Activated T-helper 1 cell treated with anti-CD3 and anti-CD28 coated beads, Interleukin-12 subunit alpha, Interleukin-12 subunit beta, Interleukin-2, Interleukin-4 antibody, amounts not matched to agents 30 ng/mL and 10 ng/mL and 1 ng/mL, durations not matched to agents 14 hours and 24 hours and 36 hours (primary cell): ENCODE measurements around the gene LAMC2. TPM values are rescaled to one million over a fixed set of nuclear protein-coding genes. Genes with fewer than 3 reads are reported as not detected.

Experiments
- DNase-seq: peaks from one replicate; pipeline ENCODE4 v3.0.0; 2021; ENCODE audit warnings: low spot score
- H3K27ac Mint-ChIP-seq: one replicate; pipeline ENCODE4 v1.8.0; 2021; ENCODE audit warnings: mild to moderate bottlenecking, mixed read lengths
- H3K27me3 Mint-ChIP-seq: one replicate; pipeline ENCODE4 v1.8.0; 2022; ENCODE audit warnings: mild to moderate bottlenecking, moderate library complexity, mixed read lengths; ENCODE audit not compliant: insufficient read depth
- H3K36me3 Mint-ChIP-seq: one replicate; pipeline ENCODE4 v1.8.0; 2021; ENCODE audit warnings: low read depth, mixed read lengths
- H3K4me1 Mint-ChIP-seq: one replicate; pipeline ENCODE4 v1.8.0; 2021; ENCODE audit warnings: low read depth, mixed read lengths
- H3K4me3 Mint-ChIP-seq: one replicate; pipeline ENCODE4 v1.8.0; 2021; ENCODE audit warnings: mild to moderate bottlenecking, moderate library complexity, mixed read lengths
- H3K9me3 Mint-ChIP-seq: one replicate; pipeline ENCODE4 v1.8.0; 2021; ENCODE audit warnings: mixed read lengths
- intact Hi-C: fragments of 100-400 bp; cut with micrococcal nuclease; formaldehyde crosslinking; loops from one replicate; pipeline ENCODE4 v1.15.1; 2024
- total RNA-seq: library from RNA; stranded (reverse); gene quantifications from 2 replicates; pipeline ENCODE4 v1.2.3, GENCODE V29; 2022

Gene LAMC2
- total RNA-seq, 1 donor from 2014 or later = 0.16 TPM

- Mint-ChIP-seq H3K27me3 (peaks cover 2% of the 10 kb centered on the region), H3K9me3 (no peaks in the 10 kb centered on the region), H3K36me3 (no peaks in the 10 kb centered on the region), H3K4me3 (no peak overlapping the region), H3K4me1 (peaks cover 17% of the 10 kb centered on the region), H3K27ac (no peak overlapping the region)
- intact Hi-C loops = no loop called here
- no peak for DNase-seq
Measured at GRCh38 chr1:183222909-183223308, 36.8 kb downstream of the LAMC2 start.

- intact Hi-C loops = no loop called here
- H3K36me3 Mint-ChIP-seq = no peaks in the 10 kb centered on the region
- H3K4me1 Mint-ChIP-seq = peaks cover 17% of the 10 kb centered on the region
Measured at GRCh38 chr1:183223467-183223866, 37.4 kb downstream of the LAMC2 start.

GRCh38 chr1:183226361-183226760 lies 40.3 kb downstream of the LAMC2 start:
- Mint-ChIP-seq H3K4me1 (peaks cover 10% of the 10 kb centered on the region), H3K27ac (no peak overlapping the region), H3K27me3 (no peaks in the 10 kb centered on the region), H3K36me3 (no peaks in the 10 kb centered on the region), H3K4me3 (no peak overlapping the region), H3K9me3 (no peaks in the 10 kb centered on the region)
- intact Hi-C loops = no loop called here
- DNase-seq = no peak

More at GRCh38 chr1:183223467-183223866, 37.4 kb downstream of the LAMC2 start:
- H3K4me3 Mint-ChIP-seq = no peak overlapping the region
- no peak for DNase-seq
- no peaks in the 10 kb centered on the region for H3K9me3 Mint-ChIP-seq
- H3K27ac Mint-ChIP-seq = no peak overlapping the region
- H3K27me3 Mint-ChIP-seq = peaks cover 2% of the 10 kb centered on the region

- intact Hi-C loops = no loop called here
- no peaks in the 10 kb centered on the region for H3K27me3 Mint-ChIP-seq
- H3K4me3 Mint-ChIP-seq = no peak overlapping the region
- H3K36me3 Mint-ChIP-seq = no peaks in the 10 kb centered on the region
- H3K27ac Mint-ChIP-seq = no peak overlapping the region
- DNase-seq = no peak
- peaks cover 10% of the 10 kb centered on the region for H3K4me1 Mint-ChIP-seq
- H3K9me3 Mint-ChIP-seq = no peaks in the 10 kb centered on the region
Measured at GRCh38 chr1:183226963-183227362, 40.9 kb downstream of the LAMC2 start.

- peaks cover 10% of the 10 kb centered on the region for H3K4me1 Mint-ChIP-seq
- no peaks in the 10 kb centered on the region for H3K9me3 Mint-ChIP-seq
- DNase-seq = peak; percentile 16
- no peaks in the 10 kb centered on the region for H3K36me3 Mint-ChIP-seq
- intact Hi-C loops = loop anchor here (1.0 kb wide), 1 partner anchor 265 kb away; no protein-coding TSS in a partner anchor
- H3K4me3 Mint-ChIP-seq = no peak overlapping the region
- no peak overlapping the region for H3K27ac Mint-ChIP-seq
- H3K27me3 Mint-ChIP-seq = no peaks in the 10 kb centered on the region
Measured at GRCh38 chr1:183227422-183228346, 41.6 kb downstream of the LAMC2 start.

- no peak for DNase-seq
- no peaks in the 10 kb centered on the region for H3K36me3 Mint-ChIP-seq
- H3K9me3 Mint-ChIP-seq = no peaks in the 10 kb centered on the region
- intact Hi-C loops = loop anchor here (1.0 kb wide), 1 partner anchor 266 kb away; no protein-coding TSS in a partner anchor
- H3K27ac Mint-ChIP-seq = no peak overlapping the region
- H3K27me3 Mint-ChIP-seq = peaks cover 1% of the 10 kb centered on the region
- H3K4me3 Mint-ChIP-seq = no peak overlapping the region
- H3K4me1 Mint-ChIP-seq = peaks cover 10% of the 10 kb centered on the region
Measured at GRCh38 chr1:183228347-183229220, 42.5 kb downstream of the LAMC2 start.

- intact Hi-C loops = no loop called here
- H3K36me3 Mint-ChIP-seq = no peaks in the 10 kb centered on the region
- H3K4me3 Mint-ChIP-seq = no peak overlapping the region
- H3K27me3 Mint-ChIP-seq = peaks cover 1% of the 10 kb centered on the region
- DNase-seq = no peak
- peaks cover 10% of the 10 kb centered on the region for H3K4me1 Mint-ChIP-seq
- H3K9me3 Mint-ChIP-seq = no peaks in the 10 kb centered on the region
- H3K27ac Mint-ChIP-seq = no peak overlapping the region
Measured at GRCh38 chr1:183230413-183230812, 44.3 kb downstream of the LAMC2 start.

GRCh38 chr1:183231545-183231944 lies 45.5 kb downstream of the LAMC2 start:
- peaks cover 1% of the 10 kb centered on the region for H3K27me3 Mint-ChIP-seq
- peaks cover 9% of the 10 kb centered on the region for H3K4me1 Mint-ChIP-seq
- no peak for DNase-seq
- intact Hi-C loops = no loop called here
- no peaks in the 10 kb centered on the region for H3K9me3 Mint-ChIP-seq
- H3K36me3 Mint-ChIP-seq = no peaks in the 10 kb centered on the region
- no peak overlapping the region for H3K27ac Mint-ChIP-seq
- no peak overlapping the region for H3K4me3 Mint-ChIP-seq

- H3K4me1 Mint-ChIP-seq = no peaks in the 10 kb centered on the region
- no peak for DNase-seq
- intact Hi-C loops = no loop called here
- no peaks in the 10 kb centered on the region for H3K36me3 Mint-ChIP-seq
- no peak overlapping the region for H3K27ac Mint-ChIP-seq
- no peaks in the 10 kb centered on the region for H3K9me3 Mint-ChIP-seq
- no peak overlapping the region for H3K4me3 Mint-ChIP-seq
- H3K27me3 Mint-ChIP-seq = peaks cover 1% of the 10 kb centered on the region
Measured at GRCh38 chr1:183233113-183233512, 47.0 kb downstream of the LAMC2 start.

- DNase-seq = no peak
- Mint-ChIP-seq H3K4me3 (no peak overlapping the region), H3K9me3 (no peaks in the 10 kb centered on the region), H3K4me1 (no peaks in the 10 kb centered on the region), H3K27me3 (peaks cover 5% of the 10 kb centered on the region), H3K27ac (no peak overlapping the region), H3K36me3 (no peaks in the 10 kb centered on the region)
- intact Hi-C loops = no loop called here
Measured at GRCh38 chr1:183234660-183235476, 48.8 kb downstream of the LAMC2 start.

- Mint-ChIP-seq H3K27me3 (peaks cover 5% of the 10 kb centered on the region), H3K27ac (no peak overlapping the region), H3K36me3 (no peaks in the 10 kb centered on the region), H3K9me3 (no peaks in the 10 kb centered on the region), H3K4me3 (no peak overlapping the region), H3K4me1 (no peaks in the 10 kb centered on the region)
- no peak for DNase-seq
- intact Hi-C loops = no loop called here
Measured at GRCh38 chr1:183235503-183235902, 49.4 kb downstream of the LAMC2 start.

- Mint-ChIP-seq H3K4me3 (no peak overlapping the region), H3K9me3 (no peaks in the 10 kb centered on the region), H3K36me3 (no peaks in the 10 kb centered on the region), H3K27me3 (peaks cover 8% of the 10 kb centered on the region), H3K4me1 (no peaks in the 10 kb centered on the region), H3K27ac (no peak overlapping the region)
- no peak for DNase-seq
- intact Hi-C loops = no loop called here
Measured at GRCh38 chr1:183236158-183236725, 50.2 kb downstream of the LAMC2 start.
